Measurements from ENCODE around the gene TAS1R1. TPM values are rescaled to one million over a fixed set of nuclear protein-coding genes. Genes with fewer than 3 reads are reported as not detected.

TAS1R1 gene
- polyA plus RNA-seq, 2 of the 4 experiments (the other 2 are of a cell fraction): not detected

GRCh38 chr1:6526316-6526715 lies 28.8 kb upstream of the TAS1R1 start:
- H3K9me3 ChIP-seq: no peaks in the 10 kb centered on the region
- ATAC-seq: no peak
- no peak for DNase-seq (ENCODE audit: low read depth in 1 of 2, low spot score in 1 of 2)
- WGBS (ENCODE audit: missing lambda C conversion rate): 83% methylated on average over 7 of the region's 11 CpGs
- ChIA-PET CTCF (interaction anchor here (1.4 kb wide), 1 partner anchor 13 kb away, joined by 4 read pairs; no protein-coding TSS in a partner anchor), POLR2A (no interaction called here)
- H3K4me1 ChIP-seq: no peaks in the 10 kb centered on the region
- TF ChIP-seq MYC (IDR thresholded peaks at IDR 0.05; ENCODE audit: borderline replicate concordance, low read length): no peak
- no peak for TF ChIP-seq SREBF2 (IDR thresholded peaks at IDR 0.05)
- no peak for TF ChIP-seq NPAS2 (CRISPR knock-in tag; IDR thresholded peaks at IDR 0.05; ENCODE audit: borderline replicate concordance)
- no peak for TF ChIP-seq MAZ (IDR thresholded peaks at IDR 0.05; ENCODE audit: borderline replicate concordance, low read depth, low read length)
- TF ChIP-seq TP53 (CRISPR knock-in tag; IDR thresholded peaks at IDR 0.05): no peak
- no peak for TF ChIP-seq SMC3 (IDR thresholded peaks at IDR 0.05)
- no peak for TF ChIP-seq PBX3 (IDR thresholded peaks at IDR 0.05)
- TF ChIP-seq, protein P1, sequence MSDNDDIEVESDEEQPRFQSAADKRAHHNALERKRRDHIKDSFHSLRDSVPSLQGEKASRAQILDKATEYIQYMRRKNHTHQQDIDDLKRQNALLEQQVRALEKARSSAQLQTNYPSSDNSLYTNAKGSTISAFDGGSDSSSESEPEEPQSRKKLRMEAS (IDR thresholded peaks at IDR 0.05): no peak
- no peak for TF ChIP-seq POLR2A (IDR thresholded peaks at IDR 0.05; ENCODE audit: low read length)
- TF ChIP-seq BCL3 (IDR thresholded peaks at IDR 0.05): no peak
- TF ChIP-seq KDM5A (IDR thresholded peaks at IDR 0.05): no peak
- no peak overlapping the region for H3K4me3 ChIP-seq
- no peak for FAIRE-seq
- no peak overlapping the region for H3K4me2 ChIP-seq
- no peak overlapping the region for H3K27ac ChIP-seq

DNA sequence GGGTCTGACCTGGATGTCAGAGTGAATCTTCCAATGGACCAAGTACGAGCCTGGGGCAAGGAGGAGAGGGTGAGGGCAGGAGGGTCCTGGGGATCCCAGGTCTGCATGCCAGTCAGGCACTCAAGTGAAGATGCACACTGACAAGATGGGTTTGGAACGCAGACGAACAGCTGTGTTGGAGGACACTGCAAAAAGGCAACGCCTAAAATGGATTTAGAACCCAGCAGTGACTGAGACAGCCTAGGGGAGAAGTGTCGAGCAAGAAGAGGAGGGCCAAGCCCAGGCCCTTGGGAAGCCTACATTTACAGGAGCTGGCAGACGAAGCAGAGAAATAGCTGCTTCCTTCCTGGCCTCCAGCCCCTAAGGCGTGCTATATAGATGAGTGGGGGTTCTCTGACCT lies 26.6 kb upstream of the TAS1R1 start:
- TF ChIP-seq, protein P2, sequence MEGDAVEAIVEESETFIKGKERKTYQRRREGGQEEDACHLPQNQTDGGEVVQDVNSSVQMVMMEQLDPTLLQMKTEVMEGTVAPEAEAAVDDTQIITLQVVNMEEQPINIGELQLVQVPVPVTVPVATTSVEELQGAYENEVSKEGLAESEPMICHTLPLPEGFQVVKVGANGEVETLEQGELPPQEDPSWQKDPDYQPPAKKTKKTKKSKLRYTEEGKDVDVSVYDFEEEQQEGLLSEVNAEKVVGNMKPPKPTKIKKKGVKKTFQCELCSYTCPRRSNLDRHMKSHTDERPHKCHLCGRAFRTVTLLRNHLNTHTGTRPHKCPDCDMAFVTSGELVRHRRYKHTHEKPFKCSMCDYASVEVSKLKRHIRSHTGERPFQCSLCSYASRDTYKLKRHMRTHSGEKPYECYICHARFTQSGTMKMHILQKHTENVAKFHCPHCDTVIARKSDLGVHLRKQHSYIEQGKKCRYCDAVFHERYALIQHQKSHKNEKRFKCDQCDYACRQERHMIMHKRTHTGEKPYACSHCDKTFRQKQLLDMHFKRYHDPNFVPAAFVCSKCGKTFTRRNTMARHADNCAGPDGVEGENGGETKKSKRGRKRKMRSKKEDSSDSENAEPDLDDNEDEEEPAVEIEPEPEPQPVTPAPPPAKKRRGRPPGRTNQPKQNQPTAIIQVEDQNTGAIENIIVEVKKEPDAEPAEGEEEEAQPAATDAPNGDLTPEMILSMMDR (IDR thresholded peaks at IDR 0.05): no peak
- TF ChIP-seq BHLHE40 (IDR thresholded peaks at IDR 0.05; ENCODE audit: low read depth, low read length): no peak
- no peak for TF ChIP-seq TFCP2L1 (CRISPR knock-in tag; IDR thresholded peaks at IDR 0.05)
- no peak for TF ChIP-seq NR3C1 (IDR thresholded peaks at IDR 0.05)
- no peak for TF ChIP-seq HOXB5 (CRISPR knock-in tag; IDR thresholded peaks at IDR 0.05)
- TF ChIP-seq MAZ (IDR thresholded peaks at IDR 0.05; ENCODE audit: borderline replicate concordance, low read depth, low read length): no peak
- H3K4me3 ChIP-seq: no peak overlapping the region
- H3K9me3 ChIP-seq: no peaks in the 10 kb centered on the region
- POLR2A ChIA-PET: no interaction called here
- no peaks in the 10 kb centered on the region for H3K4me1 ChIP-seq
- no peak for FAIRE-seq
- ATAC-seq: no peak
- no peak overlapping the region for H3K27ac ChIP-seq
- WGBS (ENCODE audit: missing lambda C conversion rate): 91% methylated on average over 7 of the region's 7 CpGs
- no peak overlapping the region for H3K4me2 ChIP-seq
- CTCF ChIA-PET: interaction anchor here (0.9 to 2.3 kb wide), 2 partner anchors 25 to 38 kb away, joined by 4 to 14 read pairs; partner anchors contain the start of genes NOL9 and TAS1R1
- no peak for DNase-seq (ENCODE audit: low read depth in 1 of 2, low spot score in 1 of 2)

- 98% methylated on average over 13 of the region's 13 CpGs for WGBS (ENCODE audit: missing lambda C conversion rate)
- no peaks in the 10 kb centered on the region for H3K4me1 ChIP-seq
- DNase-seq (ENCODE audit: low read depth in 1 of 2, low spot score in 1 of 2): no peak
- POLR2A ChIA-PET: no interaction called here
- FAIRE-seq: no peak
- no peaks in the 10 kb centered on the region for H3K9me3 ChIP-seq
- no peak overlapping the region for H3K4me3 ChIP-seq
- ATAC-seq: no peak
- CTCF ChIA-PET: interaction anchor here (1.0 to 2.3 kb wide), 3 partner anchors 23 to 41 kb away, joined by 4 to 14 read pairs (median 4); partner anchors contain the start of genes NOL9 and TAS1R1
- no peak overlapping the region for H3K27ac ChIP-seq
- no peak overlapping the region for H3K4me2 ChIP-seq
- TF ChIP-seq EHMT2 (IDR thresholded peaks at IDR 0.05; ENCODE audit: low read depth): no peak
- TF ChIP-seq HEYL (CRISPR knock-in tag; IDR thresholded peaks at IDR 0.05): no peak
- TF ChIP-seq CHD2 (IDR thresholded peaks at IDR 0.05; ENCODE audit: low read length, partially characterized antibody): no peak
- TF ChIP-seq, protein P3, sequence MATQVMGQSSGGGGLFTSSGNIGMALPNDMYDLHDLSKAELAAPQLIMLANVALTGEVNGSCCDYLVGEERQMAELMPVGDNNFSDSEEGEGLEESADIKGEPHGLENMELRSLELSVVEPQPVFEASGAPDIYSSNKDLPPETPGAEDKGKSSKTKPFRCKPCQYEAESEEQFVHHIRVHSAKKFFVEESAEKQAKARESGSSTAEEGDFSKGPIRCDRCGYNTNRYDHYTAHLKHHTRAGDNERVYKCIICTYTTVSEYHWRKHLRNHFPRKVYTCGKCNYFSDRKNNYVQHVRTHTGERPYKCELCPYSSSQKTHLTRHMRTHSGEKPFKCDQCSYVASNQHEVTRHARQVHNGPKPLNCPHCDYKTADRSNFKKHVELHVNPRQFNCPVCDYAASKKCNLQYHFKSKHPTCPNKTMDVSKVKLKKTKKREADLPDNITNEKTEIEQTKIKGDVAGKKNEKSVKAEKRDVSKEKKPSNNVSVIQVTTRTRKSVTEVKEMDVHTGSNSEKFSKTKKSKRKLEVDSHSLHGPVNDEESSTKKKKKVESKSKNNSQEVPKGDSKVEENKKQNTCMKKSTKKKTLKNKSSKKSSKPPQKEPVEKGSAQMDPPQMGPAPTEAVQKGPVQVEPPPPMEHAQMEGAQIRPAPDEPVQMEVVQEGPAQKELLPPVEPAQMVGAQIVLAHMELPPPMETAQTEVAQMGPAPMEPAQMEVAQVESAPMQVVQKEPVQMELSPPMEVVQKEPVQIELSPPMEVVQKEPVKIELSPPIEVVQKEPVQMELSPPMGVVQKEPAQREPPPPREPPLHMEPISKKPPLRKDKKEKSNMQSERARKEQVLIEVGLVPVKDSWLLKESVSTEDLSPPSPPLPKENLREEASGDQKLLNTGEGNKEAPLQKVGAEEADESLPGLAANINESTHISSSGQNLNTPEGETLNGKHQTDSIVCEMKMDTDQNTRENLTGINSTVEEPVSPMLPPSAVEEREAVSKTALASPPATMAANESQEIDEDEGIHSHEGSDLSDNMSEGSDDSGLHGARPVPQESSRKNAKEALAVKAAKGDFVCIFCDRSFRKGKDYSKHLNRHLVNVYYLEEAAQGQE (IDR thresholded peaks at IDR 0.05): no peak
- TF ChIP-seq CBX2 (IDR thresholded peaks at IDR 0.05; ENCODE audit: borderline replicate concordance, low read depth): no peak
- TF ChIP-seq ZSCAN20 (CRISPR knock-in tag; IDR thresholded peaks at IDR 0.05): no peak
- TF ChIP-seq FOSB (CRISPR knock-in tag; IDR thresholded peaks at IDR 0.05): no peak
- no peak for TF ChIP-seq MAZ (IDR thresholded peaks at IDR 0.05; ENCODE audit: borderline replicate concordance, low read depth, low read length)
- no peak for TF ChIP-seq JUN (IDR thresholded peaks at IDR 0.05)
- TF ChIP-seq HMGXB4 (CRISPR knock-in tag; IDR thresholded peaks at IDR 0.05; ENCODE audit: borderline replicate concordance): no peak
These were observed 24.5 kb upstream of the TAS1R1 start for GRCh38 chr1:6530504-6531160.

All from A549 (cell line).